Stimulated activated CD8-positive, alpha-beta memory T cell treated with anti-CD3 and anti-CD28 coated beads, Interleukin-12 subunit alpha, Interleukin-12 subunit beta, amount 100 ng/mL, for 24 hours (primary cell): Measurements from ENCODE around the gene SLC27A5.
"Not testable (repeated sequence)": the region's sequence is repeated elsewhere in the genome, so short reads cannot be mapped to it uniquely, and the experiment has no call there.

Source experiments
- DNase-seq: peaks from one replicate; pipeline ENCODE4 v3.0.0-alpha.2; 2020; ENCODE audit errors: extremely low read depth

Gene SLC27A5

DNA sequence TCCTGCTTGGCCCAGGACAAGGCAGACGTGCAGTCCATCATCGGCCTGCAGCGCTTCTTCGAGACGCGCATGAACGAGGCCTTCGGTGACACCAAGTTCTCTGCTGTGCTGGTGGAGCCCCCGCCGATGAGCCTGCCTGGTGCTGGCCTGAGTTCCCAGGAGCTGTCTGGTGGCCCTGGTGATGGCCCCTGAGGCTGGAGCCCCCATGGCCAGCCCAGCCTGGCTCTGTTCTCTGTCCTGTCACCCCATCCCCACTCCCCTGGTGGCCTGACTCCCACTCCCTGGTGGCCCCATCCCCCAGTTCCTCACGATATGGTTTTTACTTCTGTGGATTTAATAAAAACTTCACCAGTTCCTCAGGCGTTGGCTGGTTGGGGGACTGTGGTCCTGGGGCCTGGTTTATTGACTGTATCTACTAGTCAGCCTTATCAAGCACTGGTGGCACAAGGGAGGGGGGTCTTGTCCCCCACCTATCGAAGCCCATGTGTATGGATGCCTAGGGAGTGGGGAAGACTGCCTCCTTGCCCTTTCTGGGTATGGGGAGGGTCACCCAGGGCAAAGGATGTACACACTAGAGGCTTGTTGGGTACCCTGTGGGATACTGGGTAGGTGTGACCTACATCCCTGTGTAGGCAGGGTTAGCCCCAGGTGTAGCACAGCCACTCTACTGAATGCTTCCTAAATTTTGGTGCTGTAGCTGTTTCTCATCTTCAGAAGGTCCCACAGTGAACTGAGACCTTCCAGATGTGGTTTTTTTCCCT, 38.8 kb upstream of the SLC27A5 start:
- no peak for DNase-seq

DNA sequence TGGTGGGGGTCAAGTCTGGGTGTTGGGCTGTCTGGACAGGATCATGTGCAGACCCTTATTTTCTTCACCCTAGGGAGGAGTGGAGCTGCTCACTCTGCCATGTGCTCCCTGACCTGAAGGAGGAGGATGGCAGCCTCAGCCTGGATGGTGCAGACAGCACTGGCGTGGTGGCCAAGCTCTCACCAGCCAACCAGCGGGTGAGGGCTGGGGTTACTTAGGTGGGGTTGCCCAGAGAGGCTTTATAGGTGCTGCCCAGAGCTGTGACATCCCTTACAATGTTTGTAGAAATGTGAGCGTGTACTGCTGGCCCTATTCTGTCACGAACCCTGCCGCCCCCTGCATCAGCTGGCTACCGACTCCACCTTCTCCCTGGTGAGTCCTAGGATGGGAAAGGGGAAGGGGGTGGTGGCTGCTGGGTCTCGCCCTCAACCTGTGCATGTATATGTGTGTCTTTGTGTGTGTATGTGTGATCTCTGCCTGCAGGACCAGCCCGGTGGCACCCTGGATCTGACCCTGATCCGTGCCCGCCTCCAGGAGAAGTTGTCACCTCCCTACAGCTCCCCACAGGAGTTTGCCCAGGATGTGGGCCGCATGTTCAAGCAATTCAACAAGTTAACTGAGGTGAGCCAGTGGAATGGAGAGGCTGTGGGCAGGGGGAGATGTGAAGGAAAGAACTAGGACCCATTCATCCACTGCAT, 38.0 kb upstream of the SLC27A5 start:
- no peak for DNase-seq

DNA sequence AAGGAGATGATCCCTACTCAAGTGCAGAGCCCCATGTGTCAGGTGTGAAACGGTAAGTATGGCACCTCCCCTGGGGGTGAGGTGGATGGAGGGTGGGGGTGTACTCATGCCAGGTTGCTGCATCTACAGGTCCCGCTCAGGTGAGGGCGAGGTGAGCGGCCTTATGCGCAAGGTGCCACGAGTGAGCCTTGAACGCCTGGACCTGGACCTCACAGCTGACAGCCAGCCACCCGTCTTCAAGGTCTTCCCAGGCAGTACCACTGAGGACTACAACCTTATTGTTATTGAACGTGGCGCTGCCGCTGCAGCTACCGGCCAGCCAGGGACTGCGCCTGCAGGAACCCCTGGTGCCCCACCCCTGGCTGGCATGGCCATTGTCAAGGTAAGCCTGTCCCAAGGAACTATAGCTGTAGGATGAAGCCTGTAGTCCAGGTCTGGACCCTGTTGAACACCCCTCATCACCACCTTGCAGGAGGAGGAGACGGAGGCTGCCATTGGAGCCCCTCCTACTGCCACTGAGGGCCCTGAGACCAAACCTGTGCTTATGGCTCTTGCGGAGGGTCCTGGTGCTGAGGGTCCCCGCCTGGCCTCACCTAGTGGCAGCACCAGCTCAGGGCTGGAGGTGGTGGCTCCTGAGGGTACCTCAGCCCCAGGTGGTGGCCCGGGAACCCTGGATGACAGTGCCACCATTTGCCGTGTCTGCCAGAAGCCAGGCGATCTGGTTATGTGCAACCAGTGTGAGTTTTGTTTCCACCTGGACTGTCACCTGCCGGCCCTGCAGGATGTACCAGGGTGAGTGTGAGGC, 37.3 kb upstream of the SLC27A5 start:
- DNase-seq = no peak

DNA sequence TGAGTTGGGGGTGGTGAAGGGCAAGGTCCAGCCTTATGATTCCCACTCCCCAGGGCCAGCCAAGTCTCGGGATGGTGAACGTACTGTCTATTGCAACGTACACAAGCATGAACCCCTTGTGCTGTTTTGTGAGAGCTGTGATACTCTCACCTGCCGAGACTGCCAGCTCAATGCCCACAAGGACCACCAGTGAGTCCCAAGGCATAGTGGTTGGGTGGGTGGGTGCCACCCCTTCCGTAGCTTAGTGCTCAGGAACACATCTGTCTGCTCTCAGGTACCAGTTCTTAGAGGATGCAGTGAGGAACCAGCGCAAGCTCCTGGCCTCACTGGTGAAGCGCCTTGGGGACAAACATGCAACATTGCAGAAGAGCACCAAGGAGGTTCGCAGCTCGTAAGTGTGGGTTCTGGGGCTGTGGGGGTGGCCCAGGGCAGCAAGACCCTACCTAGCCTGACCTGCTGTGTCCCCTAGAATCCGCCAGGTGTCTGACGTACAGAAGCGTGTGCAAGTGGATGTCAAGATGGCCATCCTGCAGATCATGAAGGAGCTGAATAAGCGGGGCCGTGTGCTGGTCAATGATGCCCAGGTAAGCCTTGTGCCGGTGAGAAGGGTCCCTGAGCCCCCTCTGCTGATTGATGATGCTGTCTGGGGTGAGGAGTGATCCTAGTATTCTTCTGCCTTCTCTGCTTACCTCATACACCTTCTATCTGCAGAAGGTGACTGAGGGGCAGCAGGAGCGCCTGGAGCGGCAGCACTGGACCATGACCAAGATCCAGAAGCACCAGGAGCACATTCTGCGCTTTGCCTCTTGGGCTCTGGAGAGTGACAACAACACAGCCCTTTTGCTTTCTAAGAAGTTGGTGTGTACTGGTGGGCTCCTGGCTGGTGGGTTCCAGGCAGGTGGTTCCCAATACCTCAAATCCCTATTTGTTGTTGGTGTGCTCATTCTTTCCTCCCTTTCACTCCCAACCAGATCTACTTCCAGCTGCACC, 35.8 kb upstream of the SLC27A5 start:
- no peak for DNase-seq

DNA sequence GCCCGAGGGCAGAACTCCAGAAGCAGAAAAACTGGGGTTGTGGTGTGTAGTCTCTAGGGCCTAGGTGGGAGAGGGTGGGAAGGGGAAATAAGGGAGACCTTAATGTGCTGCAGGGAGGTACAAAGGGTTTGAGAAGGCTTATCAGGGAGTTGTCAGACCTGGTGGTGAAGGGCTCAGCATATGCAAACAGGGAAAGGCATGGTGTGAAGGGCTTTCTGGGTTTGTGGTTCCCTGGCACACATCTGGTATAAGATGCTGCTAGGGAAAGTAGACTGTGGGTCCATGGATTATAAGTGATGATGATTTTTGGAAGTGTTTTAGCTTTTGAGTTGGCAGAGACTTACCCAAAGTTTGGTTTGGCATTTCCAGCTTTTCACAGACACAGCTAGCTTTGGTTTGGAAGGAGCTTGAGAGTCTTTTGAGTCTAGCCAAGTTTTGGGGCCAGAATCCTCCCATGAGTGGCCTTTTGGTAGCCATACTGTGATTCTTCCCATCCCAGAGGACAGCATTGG, 34.3 kb upstream of the SLC27A5 start:
- no peak for DNase-seq

DNA sequence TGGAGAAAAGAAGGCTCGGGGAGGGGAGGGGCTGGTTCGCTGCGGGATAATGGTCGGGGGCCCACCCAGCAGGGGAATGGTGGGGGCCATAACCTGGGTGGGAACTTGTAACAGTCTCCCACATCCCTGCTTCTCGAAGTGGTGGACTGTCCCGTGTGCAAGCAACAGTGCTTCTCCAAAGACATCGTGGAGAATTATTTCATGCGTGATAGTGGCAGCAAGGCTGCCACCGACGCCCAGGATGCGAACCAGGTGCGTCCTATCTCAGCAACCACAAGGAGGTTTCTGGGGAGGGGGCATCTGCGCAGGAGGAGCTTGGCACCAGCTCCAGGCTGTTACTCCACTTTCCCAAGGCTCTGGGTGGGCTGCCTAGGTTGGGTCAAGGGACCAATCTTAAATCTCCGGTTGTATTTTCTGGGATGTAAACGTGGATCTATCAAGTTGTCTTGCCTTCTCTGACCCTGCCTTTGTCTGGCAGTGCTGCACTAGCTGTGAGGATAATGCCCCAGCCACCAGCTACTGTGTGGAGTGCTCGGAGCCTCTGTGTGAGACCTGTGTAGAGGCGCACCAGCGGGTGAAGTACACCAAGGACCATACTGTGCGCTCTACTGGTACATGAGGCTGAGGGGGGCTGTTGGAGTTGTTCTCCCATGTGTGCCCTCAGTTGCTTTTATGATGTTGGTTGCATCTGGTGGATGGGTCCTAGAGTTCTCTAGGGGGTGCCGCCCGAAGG, 33.7 kb upstream of the SLC27A5 start:
- DNase-seq = no peak

DNA sequence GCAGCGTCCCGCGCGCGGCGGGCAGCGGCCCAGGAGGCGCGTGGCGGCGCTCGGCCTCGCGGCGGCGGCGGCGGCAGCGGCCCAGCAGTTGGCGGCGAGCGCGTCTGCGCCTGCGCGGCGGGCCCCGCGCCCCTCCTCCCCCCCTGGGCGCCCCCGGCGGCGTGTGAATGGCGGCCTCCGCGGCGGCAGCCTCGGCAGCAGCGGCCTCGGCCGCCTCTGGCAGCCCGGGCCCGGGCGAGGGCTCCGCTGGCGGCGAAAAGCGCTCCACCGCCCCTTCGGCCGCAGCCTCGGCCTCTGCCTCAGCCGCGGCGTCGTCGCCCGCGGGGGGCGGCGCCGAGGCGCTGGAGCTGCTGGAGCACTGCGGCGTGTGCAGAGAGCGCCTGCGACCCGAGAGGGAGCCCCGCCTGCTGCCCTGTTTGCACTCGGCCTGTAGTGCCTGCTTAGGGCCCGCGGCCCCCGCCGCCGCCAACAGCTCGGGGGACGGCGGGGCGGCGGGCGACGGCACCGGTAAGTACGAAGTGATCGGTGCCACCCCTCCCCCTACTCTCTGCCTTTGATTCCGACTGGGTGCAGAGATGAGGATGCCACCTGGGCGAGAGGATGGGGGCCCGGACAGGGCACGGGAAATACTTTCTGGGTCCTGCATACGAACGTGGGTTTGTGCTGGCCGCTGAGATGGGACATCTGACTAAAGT, 32.9 kb upstream of the SLC27A5 start:
- DNase-seq = no peak

DNA sequence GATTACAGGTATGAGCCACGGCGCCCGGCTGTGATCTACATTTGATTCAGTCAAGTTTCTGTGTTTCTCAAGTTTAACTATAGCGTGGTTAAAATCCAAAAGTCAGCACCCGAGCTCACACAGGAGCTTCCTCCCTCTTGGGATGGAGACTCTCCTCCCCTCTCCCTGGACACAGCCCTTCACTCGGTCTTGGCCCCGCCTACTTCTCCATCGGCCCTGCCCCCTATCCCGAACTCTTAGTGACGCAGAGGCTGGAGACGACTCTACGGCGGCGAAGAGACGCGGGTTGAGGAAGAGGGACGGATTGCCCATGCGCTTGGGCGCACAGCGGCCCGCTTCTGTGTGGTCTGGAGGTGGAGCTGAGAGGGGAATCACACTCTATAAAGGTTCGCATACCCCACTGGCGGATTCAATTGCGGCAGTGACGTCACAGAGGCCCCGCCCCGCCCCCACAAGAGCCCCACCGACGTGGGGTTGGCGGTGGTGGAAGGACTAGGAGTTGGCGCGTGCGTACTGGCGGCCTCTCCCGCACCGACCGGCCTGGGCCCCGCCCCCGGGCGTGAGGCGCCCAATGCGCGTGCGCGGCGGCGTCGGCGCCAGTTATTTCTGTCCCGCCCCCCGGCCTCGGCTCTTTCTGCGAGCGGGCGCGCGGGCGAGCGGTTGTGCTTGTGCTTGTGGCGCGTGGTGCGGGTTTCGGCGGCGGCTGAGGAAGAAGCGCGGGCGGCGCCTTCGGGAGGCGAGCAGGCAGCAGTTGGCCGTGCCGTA, 32.2 kb upstream of the SLC27A5 start, which contains the start of gene TRIM28:
Gene TRIM28, plus strand, starts transcription at position 239 of the 765 bp plus-strand sequence. CDS start 694 bp downstream, outside the sequence.
- DNase-seq = peak; percentile 99

DNA sequence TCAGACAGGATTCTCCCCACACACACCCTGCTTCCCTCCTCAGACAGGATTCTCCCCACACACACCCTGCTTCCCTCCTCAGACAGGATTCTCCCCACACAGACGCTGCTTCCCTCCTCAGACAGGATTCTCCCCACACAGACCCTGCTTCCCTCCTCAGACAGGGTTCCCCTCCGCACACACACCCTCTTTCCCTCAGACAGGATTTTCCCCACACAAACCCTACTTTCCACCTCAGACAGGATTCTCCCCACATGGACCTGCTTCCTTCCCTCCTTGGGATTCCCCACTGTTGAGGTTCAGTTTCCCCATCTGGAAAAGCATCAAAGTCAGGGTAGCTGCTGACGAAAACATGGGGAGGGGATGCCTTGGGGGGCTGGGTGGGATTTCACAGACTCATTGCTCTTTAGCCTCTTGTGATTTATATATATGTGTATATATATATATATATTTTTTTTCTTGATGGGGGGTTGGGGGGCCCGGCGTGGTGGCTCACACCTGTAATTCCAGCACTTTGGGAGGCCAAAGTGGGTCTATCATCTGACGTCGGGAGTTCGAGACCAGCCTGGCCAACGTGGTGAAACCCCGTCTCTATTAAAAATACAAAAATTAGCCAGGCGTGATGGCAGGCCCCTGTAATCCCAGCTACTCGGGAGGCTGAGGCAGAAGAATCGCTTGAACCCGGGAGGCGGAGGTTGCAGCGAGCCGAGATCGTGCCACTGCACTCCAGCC, 31.0 kb upstream of the SLC27A5 start:
- DNase-seq = not testable (repeated sequence)

DNA sequence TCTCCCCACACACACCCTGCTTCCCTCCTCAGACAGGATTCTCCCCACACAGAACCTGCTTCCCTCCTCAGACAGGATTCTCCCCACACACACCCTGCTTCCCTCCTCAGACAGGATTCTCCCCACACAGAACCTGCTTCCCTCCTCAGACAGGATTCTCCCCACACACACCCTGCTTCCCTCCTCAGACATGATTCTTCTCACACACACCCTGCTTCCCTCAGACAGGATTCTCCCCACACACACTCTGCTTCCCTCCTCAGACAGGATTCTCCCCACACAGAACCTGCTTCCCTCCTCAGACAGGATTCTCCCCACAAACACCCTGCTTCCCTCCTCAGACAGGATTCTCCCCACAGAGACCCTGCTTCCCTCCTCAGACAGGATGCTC, 27.4 kb upstream of the SLC27A5 start:
- not testable (repeated sequence) for DNase-seq

DNA sequence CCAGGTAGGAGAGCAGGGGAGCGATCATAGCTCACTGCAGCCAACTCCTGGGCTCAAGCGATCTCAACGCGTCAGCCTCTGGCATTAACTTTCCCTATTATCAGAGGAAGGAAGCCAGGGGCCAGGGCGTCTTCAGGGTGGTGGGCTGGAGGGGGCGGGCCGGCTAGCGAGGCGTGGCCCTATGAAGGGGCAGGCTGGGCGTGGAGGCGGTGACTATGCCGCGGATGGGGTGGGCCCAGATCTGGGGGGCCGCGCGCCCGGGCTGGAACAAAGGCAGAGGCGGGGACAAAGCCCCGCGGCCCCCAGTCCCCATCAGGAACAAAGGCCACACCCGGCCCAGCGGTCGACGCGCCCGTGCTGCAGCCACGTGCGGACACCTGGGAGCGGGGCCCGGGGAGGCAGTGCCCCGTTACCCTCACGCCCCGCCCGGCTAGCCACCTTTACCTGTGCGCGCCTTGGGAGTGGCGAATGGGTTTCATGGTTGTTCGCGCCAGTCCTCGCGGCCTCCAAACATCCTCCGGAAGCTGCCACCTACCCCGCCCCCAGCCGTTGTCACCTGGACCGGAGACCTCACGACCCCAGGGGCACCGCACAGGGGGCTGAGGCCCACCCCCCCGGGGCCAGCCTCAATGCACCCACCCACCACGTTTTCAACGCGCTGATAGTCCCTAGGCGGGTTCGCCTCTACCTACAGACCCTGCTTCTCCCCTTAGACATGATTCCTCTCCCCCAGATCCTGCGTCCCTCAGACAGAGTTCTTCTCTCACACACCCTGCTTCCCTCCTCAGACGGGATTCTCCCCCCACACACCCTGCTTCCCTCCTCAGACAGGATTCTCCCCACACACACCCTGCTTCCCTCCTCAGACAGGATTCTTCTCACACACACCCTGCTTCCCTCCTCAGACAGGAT, 26.7 kb upstream of the SLC27A5 start:
- DNase-seq = no peak

DNA sequence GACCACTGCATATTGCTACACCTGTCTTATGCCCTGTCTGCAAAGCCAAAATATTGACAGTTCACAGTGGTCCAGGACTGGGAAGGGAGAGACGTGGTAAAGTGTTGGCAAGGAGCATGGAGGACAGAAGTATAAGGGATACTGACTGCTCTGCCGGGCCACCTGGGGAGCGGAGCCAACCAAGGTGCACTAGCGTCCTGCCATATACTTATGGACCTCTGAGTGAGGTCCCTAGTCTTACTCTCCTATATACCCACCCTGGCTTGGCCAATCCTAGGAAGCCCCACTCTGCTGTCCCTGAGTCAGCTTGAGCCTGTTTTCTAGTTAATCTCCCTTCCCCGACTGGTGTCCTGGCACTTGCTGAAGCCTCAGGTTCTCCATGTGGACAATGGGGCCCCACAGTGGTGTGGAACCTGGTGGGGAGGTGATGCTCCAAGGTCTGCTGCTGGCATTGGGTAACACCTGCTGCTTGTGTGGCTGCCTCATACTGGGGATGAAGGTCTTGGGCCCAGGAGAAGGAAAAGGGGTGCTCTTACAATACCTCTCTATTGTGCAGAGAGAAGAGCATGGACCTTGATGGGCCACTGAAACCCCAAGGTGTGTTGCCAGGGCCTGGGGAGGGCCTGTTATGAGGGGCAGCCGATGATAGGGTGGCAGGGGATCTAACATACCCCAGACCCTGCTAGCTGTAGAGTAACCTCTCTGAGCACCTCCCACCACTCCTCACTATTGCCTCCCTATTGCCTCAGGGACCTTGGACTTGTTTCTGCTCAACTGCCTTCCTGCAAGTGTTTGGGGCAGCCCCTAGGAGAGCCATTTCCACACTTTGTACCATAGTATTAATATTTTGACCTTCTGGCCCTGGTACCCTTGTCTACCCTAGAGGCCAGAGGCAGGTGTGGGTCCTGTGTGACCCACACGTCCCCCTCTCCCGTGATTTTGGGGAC, 25.3 kb upstream of the SLC27A5 start:
- DNase-seq = no peak

DNA sequence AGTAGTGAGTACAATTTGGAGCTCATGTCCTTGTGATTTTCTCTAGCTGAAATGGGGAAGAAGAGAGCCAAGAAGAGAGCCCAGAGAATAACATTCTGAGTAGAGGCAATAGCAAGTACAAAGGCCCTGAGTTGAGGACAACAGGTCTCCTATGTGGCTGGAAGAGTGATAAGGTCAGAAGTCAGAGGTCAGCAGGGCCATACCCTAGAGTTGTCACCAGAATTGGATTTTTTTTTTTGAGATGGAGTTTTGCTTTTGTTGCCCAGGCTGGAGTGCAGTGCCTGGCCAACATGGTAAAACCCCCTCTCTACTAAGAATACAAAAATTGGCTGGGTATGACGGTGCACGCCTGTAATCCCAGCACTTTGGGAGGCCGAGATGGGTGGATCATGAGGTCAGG, 24.1 kb upstream of the SLC27A5 start:
- DNase-seq = no peak

DNA sequence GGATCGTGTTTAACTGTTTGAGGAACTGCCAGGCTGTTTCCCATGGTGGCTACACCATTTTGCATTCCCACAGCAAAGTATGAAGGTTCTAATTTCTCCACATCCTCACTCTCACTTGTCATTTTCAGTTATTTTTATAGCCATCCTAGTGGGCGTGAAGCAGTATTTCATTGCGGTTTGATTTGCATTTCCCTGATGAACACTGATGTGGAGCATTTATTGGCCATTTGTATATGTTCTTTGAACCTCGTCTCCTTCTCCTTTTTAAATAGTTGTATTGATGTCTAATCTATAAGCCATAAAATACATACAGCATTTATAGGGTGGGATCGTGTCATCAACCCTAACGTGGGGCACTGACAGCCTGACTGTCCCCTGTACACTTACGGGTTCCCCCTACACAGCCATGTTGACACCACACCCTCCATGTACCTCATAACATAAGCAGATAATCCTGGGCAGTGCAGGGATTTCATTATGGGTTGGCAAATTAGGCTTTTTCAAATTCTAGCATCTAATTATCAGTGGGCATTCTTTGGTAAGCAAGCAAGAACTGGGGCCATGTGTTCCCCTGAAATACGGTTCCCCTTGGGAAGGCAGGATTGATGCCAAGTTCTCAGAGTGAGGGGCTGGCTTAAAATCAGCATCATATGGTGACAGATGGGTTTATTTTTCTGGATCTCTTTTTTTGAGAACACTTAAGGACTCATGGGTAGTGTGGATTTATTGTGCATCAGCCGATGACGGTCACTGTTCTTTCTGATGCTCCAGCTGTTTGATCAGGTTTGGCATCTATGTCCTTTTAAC, 19.4 kb upstream of the SLC27A5 start:
- DNase-seq = no peak

DNA sequence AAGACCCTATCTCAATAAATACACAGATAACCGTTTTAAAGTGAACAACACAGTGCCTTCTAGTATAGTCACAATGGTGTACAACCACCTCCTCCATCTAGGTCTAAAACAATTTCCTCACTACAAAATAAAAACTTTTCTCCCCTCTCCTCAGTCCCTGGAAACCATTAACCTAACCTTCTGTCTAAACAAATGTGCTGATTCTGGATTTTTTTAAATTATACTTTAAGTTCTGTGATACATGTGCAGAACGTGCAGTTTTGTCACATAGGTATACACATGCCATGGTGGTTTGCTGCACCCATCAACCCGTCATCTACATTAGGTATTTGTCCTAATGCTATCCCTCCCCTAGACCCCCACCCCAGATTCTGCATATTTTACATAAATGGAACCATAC, 17.6 kb upstream of the SLC27A5 start:
- DNase-seq = no peak
